MV-4-11 (cell line): ENCODE data around the gene LPCAT4.
"Not testable (repeated sequence)": the region's sequence is repeated elsewhere in the genome, so short reads cannot be mapped to it uniquely, and the experiment has no call there.

Experiments
- DNase-seq: peaks from one replicate; lab custom pipeline; 2025; lab: John Stamatoyannopoulos, UW

The LPCAT4 gene

DNA sequence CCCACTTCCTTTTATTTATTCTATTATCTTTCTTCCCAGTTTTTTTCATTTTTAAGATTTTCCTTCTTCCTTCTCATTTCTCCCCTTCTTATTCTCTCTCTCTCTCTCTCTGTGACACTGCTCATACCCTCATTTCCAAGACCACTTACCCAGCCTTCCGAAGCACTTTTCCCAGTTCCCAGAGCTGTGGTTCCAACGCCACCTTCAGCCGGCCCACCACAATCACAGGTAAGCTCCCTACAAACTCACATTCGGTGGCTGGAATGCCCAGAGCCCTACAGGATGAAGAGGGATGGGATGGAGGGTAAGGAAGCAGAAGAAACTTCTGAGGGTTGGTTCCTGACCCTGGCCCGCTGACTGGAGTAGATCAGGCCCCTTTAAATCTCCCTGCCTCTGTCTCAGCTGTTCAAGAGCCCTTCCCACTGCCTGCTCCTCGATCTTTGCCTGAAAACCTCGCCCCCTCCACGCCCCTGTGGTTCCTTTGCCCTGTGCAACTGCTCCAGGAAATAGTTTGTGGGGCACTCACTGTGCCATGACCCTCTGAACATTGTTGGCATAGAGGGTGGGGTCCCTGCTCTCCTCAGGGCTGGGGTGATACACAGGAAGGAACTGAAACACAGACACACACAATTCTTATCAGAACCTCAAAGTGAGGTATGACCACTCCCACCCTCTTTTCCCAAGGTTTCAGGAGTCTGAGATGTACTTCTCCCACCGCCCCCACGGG lies 4.8 kb downstream of the LPCAT4 start:
- DNase-seq: no peak

DNA sequence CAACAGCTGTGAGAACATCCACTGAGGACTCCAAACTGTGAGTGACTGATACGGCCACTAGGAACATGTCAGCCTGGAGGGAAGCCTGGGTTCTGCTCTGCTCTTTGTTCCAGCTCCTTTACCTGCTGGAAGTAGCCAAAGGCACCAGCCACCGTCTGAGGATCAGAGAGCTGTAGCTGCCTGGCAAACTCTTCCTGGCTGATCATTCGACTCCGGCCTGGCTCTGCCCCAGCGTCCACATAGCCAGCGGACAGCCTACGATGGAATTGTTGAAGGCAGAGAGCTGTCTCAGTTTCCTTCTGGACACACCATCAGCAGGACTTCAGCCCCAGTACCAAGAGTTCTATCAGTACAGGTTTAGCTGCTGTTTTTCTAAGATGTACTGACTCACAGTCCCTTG lies 5.7 kb downstream of the LPCAT4 start:
- DNase-seq: no peak

DNA sequence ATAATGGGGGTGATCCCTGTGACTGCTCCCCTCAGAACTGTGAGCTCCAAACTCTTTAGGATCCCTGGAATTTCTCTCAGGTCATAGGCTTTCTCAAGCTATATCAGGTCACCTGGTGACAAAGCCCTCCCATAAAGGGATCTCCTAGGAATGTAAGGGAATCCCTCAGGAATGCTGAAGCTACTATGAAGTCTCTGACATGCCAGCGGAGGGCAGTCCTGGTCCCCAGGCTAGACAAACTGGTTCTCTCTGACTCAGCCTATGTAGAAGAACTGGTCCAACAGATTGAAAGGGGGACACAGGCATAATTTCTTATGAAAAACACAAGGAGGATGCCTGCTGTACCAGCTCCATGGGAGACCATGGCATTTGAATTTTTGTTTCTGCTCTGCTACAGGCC lies 6.7 kb downstream of the LPCAT4 start:
- DNase-seq: no peak

- DNase-seq: no peak
Observed at GRCh38 chr15:34359416-34359815, 7.6 kb downstream of the LPCAT4 start.

GRCh38 chr15:34358948-34359347 lies 8.0 kb downstream of the LPCAT4 start:
- no peak for DNase-seq

DNA sequence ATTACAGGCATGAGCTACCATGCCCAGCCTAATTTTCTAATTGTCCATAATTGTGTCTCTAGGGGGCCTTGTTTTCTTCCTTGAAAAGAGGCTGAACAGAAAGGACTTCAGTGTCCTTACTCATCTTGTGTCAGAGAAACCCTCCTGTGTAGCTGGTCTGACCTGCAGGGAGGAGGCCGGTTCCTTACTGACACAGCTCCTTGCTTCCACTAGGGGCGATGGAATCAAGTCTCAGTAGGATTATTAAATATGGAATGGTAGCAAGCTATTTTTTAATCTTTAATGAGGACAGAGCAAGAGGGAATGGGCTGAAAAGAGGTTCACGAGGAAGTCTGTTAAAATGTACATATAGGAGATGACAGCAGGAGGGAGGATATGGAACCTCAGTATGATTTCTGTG lies 8.6 kb downstream of the LPCAT4 start:
- no peak for DNase-seq

DNA sequence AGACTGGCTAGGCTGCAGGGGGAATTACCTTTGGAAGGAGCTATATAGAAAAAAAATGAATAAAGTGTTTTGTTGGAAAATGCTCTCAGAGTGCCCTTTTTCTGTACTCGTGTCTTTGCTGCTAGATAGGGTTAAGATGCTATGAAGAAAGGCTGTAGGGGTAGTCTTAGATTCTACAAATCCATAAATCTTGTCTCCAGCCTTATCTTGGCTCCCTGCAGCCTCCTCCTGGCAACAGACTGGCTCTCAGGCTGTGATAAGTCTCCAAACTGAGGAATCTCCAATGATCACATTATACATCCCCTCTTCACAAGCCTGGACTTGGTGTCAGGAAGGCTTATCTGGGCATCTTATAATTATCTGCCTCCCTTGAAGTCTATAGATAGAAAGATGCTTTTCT lies 9.3 kb downstream of the LPCAT4 start:
- no peak for DNase-seq

DNA sequence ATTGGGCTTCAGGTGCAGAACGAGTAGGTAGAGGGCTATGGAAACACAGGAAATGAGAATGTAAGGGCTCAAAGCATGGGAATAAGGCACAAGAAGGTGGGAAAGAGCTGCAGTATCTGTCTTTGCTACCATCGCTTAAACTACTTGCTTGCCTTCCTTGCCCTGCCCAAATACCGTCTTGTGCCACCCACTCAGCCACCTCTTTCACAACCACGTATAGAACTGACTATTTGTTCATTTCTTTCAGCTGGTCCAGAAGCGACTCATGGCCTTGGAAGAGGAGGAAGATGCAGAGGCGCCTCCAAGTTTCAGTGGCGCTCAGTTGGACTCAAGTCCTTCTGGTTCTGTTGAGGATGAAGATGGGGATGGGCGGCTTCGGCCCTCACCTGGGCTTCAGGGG lies 11.8 kb downstream of the LPCAT4 start:
- DNase-seq: no peak

- no peak for DNase-seq
Observed at GRCh38 chr15:34354286-34354685, 12.7 kb downstream of the LPCAT4 start.

- DNase-seq: no peak
Observed at GRCh38 chr15:34353627-34354026, 13.4 kb downstream of the LPCAT4 start.

- not testable (repeated sequence) for DNase-seq
Observed at GRCh38 chr15:34352996-34353395, 14.0 kb downstream of the LPCAT4 start.

- DNase-seq: no peak
Observed at GRCh38 chr15:34349769-34350168, 17.2 kb downstream of the LPCAT4 start.

- DNase-seq: no peak
Observed at GRCh38 chr15:34348735-34349300, 18.2 kb downstream of the LPCAT4 start.

DNA sequence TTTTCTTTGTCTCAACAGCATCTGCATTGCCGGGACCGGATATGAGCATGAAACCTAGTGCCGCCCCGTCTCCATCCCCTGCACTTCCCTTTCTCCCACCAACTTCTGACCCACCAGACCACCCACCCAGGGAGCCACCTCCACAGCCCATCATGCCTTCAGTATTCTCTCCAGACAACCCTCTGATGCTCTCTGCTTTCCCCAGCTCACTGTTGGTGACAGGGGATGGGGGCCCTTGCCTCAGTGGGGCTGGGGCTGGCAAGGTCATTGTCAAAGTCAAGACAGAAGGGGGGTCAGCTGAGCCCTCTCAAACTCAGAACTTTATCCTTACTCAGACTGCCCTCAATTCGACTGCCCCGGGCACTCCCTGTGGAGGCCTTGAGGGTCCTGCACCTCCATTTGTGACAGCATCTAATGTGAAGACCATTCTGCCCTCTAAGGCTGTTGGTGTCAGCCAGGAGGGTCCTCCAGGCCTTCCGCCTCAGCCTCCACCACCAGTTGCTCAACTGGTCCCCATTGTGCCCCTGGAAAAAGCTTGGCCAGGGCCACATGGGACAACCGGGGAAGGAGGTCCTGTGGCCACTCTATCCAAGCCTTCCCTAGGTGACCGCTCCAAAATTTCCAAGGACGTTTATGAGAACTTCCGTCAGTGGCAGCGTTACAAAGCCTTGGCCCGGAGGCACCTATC lies 18.9 kb downstream of the LPCAT4 start:
- DNase-seq: no peak

GRCh38 chr15:34342737-34343575 lies 24.0 kb downstream of the LPCAT4 start, which contains the start of the genes NOP10 and NUTM1:
Gene NOP10, minus strand, starts transcription at chr15:34343136. Its CDS starts 63 bp downstream, at chr15:34343073.
Gene NUTM1, plus strand, starts transcription at chr15:34343315. Its CDS starts 382 bp downstream, at chr15:34343697.
- DNase-seq: peak; percentile 93

- not testable (repeated sequence) for DNase-seq
Observed at GRCh38 chr15:34342213-34342736, 24.7 kb downstream of the LPCAT4 start.

- DNase-seq: peak; percentile 68
Observed at GRCh38 chr15:34341381-34342212, 25.4 kb downstream of the LPCAT4 start.

GRCh38 chr15:34339946-34340345 lies 27.1 kb downstream of the LPCAT4 start:
- DNase-seq: no peak

DNA sequence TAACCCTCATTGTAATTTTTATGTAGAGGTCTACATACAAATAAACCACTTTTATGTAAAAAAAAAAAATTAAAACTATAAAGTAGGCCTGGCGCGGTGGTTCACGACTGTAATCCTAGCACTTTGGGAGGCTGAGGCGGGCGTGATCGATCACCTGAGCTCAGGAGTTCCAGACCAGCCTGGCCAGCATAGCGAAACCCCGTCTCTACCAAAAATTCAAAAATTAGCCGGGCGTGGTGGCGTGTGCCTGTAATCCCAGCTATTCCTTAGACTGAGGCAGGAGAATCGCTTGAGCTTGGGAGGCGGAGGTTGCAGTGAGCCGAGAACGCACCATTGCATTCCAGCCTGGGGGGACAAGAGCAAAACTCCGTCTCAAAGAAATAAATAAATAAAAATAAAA lies 28.6 kb downstream of the LPCAT4 start:
- no peak for DNase-seq

DNA sequence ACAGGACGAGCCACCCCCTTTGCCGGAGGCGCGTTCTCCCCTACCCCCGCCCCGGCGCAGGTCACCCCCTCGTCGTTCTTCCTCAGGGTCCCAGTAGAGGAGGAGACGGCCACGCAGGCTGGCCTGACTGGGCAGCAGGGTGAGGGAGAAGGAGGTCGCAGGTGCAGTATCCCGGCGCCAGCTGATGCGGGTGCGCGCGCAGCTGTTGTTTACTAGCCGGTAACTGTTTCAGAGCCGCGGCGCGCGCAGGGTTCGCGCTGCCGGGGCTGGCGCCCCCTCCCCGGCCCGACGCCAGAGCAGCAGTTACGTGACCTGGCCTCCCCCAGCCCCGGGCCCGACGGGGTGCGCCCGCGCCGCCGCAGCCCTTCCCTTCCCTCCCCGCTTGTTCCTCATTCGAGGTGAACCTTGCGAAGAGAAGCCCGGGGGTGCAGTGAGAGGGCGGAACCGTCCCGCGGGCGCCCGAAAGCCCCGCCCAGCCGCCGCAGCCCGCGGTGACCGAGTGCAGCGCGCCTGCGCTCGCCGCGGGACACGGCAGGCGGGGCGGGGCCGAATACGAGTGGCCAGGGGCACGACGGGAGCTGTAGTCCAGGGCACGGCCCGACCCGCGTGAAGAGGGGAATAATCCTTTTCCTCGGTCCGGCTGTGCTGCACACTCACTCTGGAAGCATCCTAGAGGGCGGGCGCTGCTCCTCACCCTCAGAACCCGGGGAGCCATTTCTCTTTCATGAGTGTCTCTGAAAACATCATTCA lies 29.3 kb downstream of the LPCAT4 start, which contains the start of gene SLC12A6:
TSS of gene SLC12A6 (minus strand) at position 225 of the 750 bp plus-strand sequence. CDS start 1,101 bp downstream, outside the sequence.
- peak; percentile 90 for DNase-seq
